Nephron progenitor cell (in vitro differentiated cells): ENCODE data around the gene NMBR.
"Not testable (repeated sequence)": the region's sequence is repeated elsewhere in the genome, so short reads cannot be mapped to it uniquely, and the experiment has no call there.

ENCODE experiments used
- DNase-seq: peaks from one replicate; pipeline ENCODE4 v3.0.0; 2021
- H3K27ac Mint-ChIP-seq: 2 replicates; pipeline ENCODE4 v1.8.0; 2021; ENCODE audit warnings: mild to moderate bottlenecking, moderate library complexity, mixed read lengths
- H3K27me3 Mint-ChIP-seq: 2 replicates; pipeline ENCODE4 v1.8.0; 2021; ENCODE audit warnings: mild to moderate bottlenecking, low read depth, mixed read lengths; ENCODE audit not compliant: poor library complexity
- H3K36me3 Mint-ChIP-seq: 2 replicates; pipeline ENCODE4 v1.8.0; 2021; ENCODE audit warnings: low read depth, mixed read lengths
- H3K4me1 Mint-ChIP-seq: 2 replicates; pipeline ENCODE4 v1.8.0; 2021; ENCODE audit warnings: mixed read lengths
- H3K4me3 Mint-ChIP-seq: 2 replicates; pipeline ENCODE4 v1.8.0; 2021; ENCODE audit warnings: mild to moderate bottlenecking, moderate library complexity, mixed read lengths
- H3K9me3 Mint-ChIP-seq: 2 replicates; pipeline ENCODE4 v1.8.0; 2021; ENCODE audit warnings: mild to moderate bottlenecking, moderate library complexity, mixed read lengths
- TF ChIP-seq, protein P1 (sequence below): fragments of 200-600 bp; sonication (generic); IDR thresholded peaks from 2 replicates; pipeline ENCODE4 v1.5.0; 2021; ENCODE audit warnings: antibody characterized with exemption

The NMBR gene

GRCh38 chr6:142146828-142147662 is at the start of gene NMBR, which contains the start of gene VTA1:
TSS of gene NMBR (minus strand) at chr6:142147122. CDS start at chr6:142088658, 58,464 bp downstream.
TSS of gene VTA1 (plus strand) at chr6:142147263. CDS start at chr6:142147288, 25 bp downstream.
- peak within 1 kb of the TSS; percentile 66 for H3K27ac Mint-ChIP-seq
- H3K9me3 Mint-ChIP-seq = peaks cover 4% of the 10 kb centered on the region
- peaks cover 3% of the 10 kb centered on the region for H3K27me3 Mint-ChIP-seq
- peak within 1 kb of the TSS; percentile 97 for H3K4me3 Mint-ChIP-seq
- H3K4me1 Mint-ChIP-seq = peaks cover 45% of the 10 kb centered on the region
- TF ChIP-seq, protein P1, sequence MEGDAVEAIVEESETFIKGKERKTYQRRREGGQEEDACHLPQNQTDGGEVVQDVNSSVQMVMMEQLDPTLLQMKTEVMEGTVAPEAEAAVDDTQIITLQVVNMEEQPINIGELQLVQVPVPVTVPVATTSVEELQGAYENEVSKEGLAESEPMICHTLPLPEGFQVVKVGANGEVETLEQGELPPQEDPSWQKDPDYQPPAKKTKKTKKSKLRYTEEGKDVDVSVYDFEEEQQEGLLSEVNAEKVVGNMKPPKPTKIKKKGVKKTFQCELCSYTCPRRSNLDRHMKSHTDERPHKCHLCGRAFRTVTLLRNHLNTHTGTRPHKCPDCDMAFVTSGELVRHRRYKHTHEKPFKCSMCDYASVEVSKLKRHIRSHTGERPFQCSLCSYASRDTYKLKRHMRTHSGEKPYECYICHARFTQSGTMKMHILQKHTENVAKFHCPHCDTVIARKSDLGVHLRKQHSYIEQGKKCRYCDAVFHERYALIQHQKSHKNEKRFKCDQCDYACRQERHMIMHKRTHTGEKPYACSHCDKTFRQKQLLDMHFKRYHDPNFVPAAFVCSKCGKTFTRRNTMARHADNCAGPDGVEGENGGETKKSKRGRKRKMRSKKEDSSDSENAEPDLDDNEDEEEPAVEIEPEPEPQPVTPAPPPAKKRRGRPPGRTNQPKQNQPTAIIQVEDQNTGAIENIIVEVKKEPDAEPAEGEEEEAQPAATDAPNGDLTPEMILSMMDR = peak; percentile 81
- H3K36me3 Mint-ChIP-seq = peaks cover 21% of the 10 kb centered on the region
- peak; percentile 88 for DNase-seq

DNA sequence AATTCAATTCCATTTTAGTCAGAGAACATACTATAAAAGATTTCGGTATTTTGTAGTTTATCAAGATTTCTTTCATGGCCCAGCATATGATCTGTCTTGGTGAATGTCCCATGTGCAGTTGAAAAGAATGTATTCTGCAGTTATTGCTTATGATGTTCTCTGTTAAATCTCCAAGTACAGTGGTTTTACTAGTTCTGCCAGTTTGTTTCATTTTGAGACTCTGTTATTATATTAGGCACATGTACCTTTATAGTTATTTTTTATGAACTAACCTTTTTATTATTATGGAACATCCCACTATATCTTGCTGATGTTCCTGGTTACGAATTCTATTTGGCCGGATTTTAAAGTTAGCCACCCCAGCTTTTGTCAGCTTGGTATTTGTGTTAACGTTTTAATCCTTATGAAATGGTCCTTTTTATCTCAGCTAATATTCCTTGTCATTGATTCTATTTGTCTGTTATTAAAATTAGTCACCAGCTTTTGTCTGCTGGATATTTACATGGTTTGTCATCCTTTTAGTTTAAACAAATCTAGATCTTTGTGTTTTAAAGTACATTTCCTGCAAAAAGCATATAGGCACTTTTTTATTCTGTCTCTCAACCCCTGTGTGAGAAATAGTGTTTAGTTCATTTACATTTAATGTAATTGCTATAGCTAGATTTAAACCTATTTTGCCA is 49.1 kb upstream of the NMBR start:
- Mint-ChIP-seq H3K36me3 (peaks cover 34% of the 10 kb centered on the region), H3K4me1 (no peaks in the 10 kb centered on the region), H3K9me3 (no peaks in the 10 kb centered on the region), H3K27me3 (peaks cover 5% of the 10 kb centered on the region), H3K27ac (peak overlapping the region; percentile 5), H3K4me3 (no peak overlapping the region)
- TF ChIP-seq, protein P1 = no peak
- no peak for DNase-seq

DNA sequence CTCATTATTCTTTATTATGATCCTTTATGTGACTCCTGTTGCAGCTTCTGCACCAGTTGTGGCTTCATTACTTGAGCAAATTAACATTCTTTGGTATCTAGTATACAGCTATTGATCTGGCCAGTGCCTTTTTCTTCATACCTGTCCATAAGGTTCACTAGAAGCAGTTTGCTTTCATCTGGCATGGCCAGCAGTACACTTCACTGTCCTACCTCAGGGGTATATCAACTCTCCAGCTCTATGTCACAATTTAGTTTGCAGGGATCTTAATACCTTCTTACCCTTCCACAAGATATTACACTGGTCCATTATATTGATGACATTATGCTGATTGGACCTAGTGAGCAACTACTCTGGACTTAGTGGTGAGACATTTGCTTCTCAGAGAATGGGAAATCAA is 46.7 kb upstream of the NMBR start:
- Mint-ChIP-seq H3K27me3 (peaks cover 5% of the 10 kb centered on the region), H3K4me1 (no peaks in the 10 kb centered on the region), H3K27ac (no peak overlapping the region), H3K4me3 (no peak overlapping the region), H3K36me3 (peaks cover 34% of the 10 kb centered on the region), H3K9me3 (no peaks in the 10 kb centered on the region)
- no peak for DNase-seq
- TF ChIP-seq, protein P1 = no peak

DNA sequence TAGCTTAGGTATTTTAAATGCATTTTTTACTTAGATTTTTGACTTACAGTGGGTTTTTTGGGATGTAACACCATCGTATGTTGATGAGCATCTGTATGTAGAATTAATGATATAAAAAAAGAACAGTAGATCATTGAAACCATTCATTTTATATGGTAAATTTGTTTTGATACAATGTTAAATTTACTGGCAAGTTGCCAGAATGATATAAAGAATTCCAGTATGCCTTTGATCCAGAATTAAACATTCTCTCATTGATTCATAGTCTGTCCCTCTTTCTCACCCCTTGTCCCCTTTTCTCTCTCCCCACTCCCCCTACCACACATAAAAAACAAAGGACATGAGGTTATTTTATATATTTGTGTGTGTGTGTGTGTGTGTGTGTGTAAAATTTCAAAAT is 45.4 kb upstream of the NMBR start:
- H3K4me1 Mint-ChIP-seq = no peaks in the 10 kb centered on the region
- no peak for DNase-seq
- H3K4me3 Mint-ChIP-seq = no peak overlapping the region
- peaks cover 29% of the 10 kb centered on the region for H3K36me3 Mint-ChIP-seq
- H3K27ac Mint-ChIP-seq = no peak overlapping the region
- H3K27me3 Mint-ChIP-seq = peaks cover 5% of the 10 kb centered on the region
- TF ChIP-seq, protein P1 = no peak
- H3K9me3 Mint-ChIP-seq = no peaks in the 10 kb centered on the region

DNA sequence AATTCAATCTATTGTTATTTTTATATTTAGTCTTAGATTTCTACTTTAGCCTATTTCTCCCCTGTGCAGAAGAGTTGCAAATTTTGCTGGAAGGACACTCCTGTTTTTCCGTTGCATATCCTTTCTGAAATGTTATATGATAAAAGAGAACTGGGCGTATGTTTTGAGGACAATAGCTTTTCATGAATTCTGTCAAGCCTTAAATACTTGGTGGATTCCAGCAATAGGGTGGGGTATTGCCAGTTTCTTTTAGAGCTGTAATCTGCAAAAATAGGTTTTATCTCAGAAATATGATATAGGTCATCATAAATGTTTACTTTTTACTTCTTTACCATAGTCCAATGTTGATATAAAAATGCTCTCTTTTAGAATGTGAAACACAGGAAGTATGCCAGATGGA is 42.1 kb upstream of the NMBR start:
- no peaks in the 10 kb centered on the region for H3K27me3 Mint-ChIP-seq
- TF ChIP-seq, protein P1 = no peak
- H3K4me3 Mint-ChIP-seq = no peak overlapping the region
- H3K4me1 Mint-ChIP-seq = no peaks in the 10 kb centered on the region
- H3K9me3 Mint-ChIP-seq = no peaks in the 10 kb centered on the region
- DNase-seq = no peak
- H3K27ac Mint-ChIP-seq = no peak overlapping the region
- H3K36me3 Mint-ChIP-seq = peaks cover 13% of the 10 kb centered on the region

GRCh38 chr6:142188341-142188740 is 41.4 kb upstream of the NMBR start:
- not testable (repeated sequence) for H3K4me3 Mint-ChIP-seq, H3K27me3 Mint-ChIP-seq, H3K9me3 Mint-ChIP-seq, H3K4me1 Mint-ChIP-seq, H3K27ac Mint-ChIP-seq, DNase-seq
- peaks cover 13% of the 10 kb centered on the region for H3K36me3 Mint-ChIP-seq
